Measurements from ENCODE around the gene ILF3. TPM values are rescaled to one million over a fixed set of nuclear protein-coding genes. Genes with fewer than 3 reads are reported as not detected.
"Not testable (repeated sequence)": the region's sequence is repeated elsewhere in the genome, so short reads cannot be mapped to it uniquely, and the experiment has no call there.

Gene ILF3
- polyA plus RNA-seq, 3 donors from 2014 or later, result 33.7 to 107 (median 52.2) TPM

GRCh38 chr19:10646456-10647159 lies 7.5 kb upstream of the ILF3 start:
- Mint-ChIP-seq H3K27me3 (ENCODE audit: low read depth in 3 of 3) (peaks cover 1 to 11% (median 2%) of the 10 kb centered on the region in 3 donors), H3K36me3 (peaks cover 0 to 8% (median 4%) of the 10 kb centered on the region in 3 donors), H3K4me1 (peaks cover 18 to 28% of the 10 kb centered on the region in 2 donors), H3K4me3 (no peak overlapping the region), H3K27ac (peak overlapping the region in 2 of 6 donors; percentile 53 to 60), H3K9me3 (peaks cover 0 to 2% (median 0%) of the 10 kb centered on the region in 6 donors)
- DNase-seq, result no peak

- peak overlapping the region in 4 of 6 donors; percentile 2 to 82 (median 51) for H3K27ac Mint-ChIP-seq
- H3K36me3 Mint-ChIP-seq, result peaks cover 0 to 2% (median 2%) of the 10 kb centered on the region in 3 donors
- H3K4me3 Mint-ChIP-seq, result no peak overlapping the region
Measured at GRCh38 chr19:10648360-10648759, 5.8 kb upstream of the ILF3 start.

GRCh38 chr19:10651851-10652250 lies 2.3 kb upstream of the ILF3 start:
- Mint-ChIP-seq H3K36me3 (no peaks in the 10 kb centered on the region), H3K4me1 (peaks cover 39% of the 10 kb centered on the region in 2 donors)
- DNase-seq, result no peak

More at GRCh38 chr19:10648360-10648759, 5.8 kb upstream of the ILF3 start:
- DNase-seq, result no peak
- Mint-ChIP-seq H3K4me1 (peaks cover 28 to 33% of the 10 kb centered on the region in 2 donors), H3K9me3 (peaks cover 0 to 2% (median 0%) of the 10 kb centered on the region in 6 donors), H3K27me3 (ENCODE audit: low read depth in 3 of 3) (peaks cover 10 to 15% (median 11%) of the 10 kb centered on the region in 3 donors)

GRCh38 chr19:10653482-10653731 lies 739 bp upstream of the ILF3 start:
- H3K4me1 Mint-ChIP-seq, result peaks cover 43 to 44% of the 10 kb centered on the region in 2 donors

More at GRCh38 chr19:10651851-10652250, 2.3 kb upstream of the ILF3 start:
- Mint-ChIP-seq H3K9me3 (no peaks in the 10 kb centered on the region), H3K27ac (peak overlapping the region; percentile 74 to 99 (median 90)), H3K27me3 (ENCODE audit: low read depth in 3 of 3) (peaks cover 27 to 35% (median 30%) of the 10 kb centered on the region in 3 donors), H3K4me3 (peak overlapping the region; percentile 30 to 68 (median 54))

GRCh38 chr19:10654610-10655456 lies 687 bp downstream of the ILF3 start:
- H3K36me3 Mint-ChIP-seq, result peaks cover 0 to 3% (median 0%) of the 10 kb centered on the region in 3 donors
- DNase-seq, result peak in 1 of 3 donors; percentile 17

More at GRCh38 chr19:10653482-10653731, 739 bp upstream of the ILF3 start:
- Mint-ChIP-seq H3K9me3 (no peaks in the 10 kb centered on the region), H3K27ac (peak overlapping the region; percentile 95 to 99 (median 98)), H3K27me3 (ENCODE audit: low read depth in 3 of 3) (peaks cover 25 to 38% (median 30%) of the 10 kb centered on the region in 3 donors), H3K4me3 (peak overlapping the region; percentile 90 to 96 (median 95)), H3K36me3 (peaks cover 0 to 3% (median 0%) of the 10 kb centered on the region in 3 donors)
- no peak for DNase-seq

GRCh38 chr19:10655457-10656312 lies 1.5 kb downstream of the ILF3 start:
- peak overlapping the region; percentile 84 to 96 (median 93) for H3K4me3 Mint-ChIP-seq
- H3K9me3 Mint-ChIP-seq, result no peaks in the 10 kb centered on the region
- peaks cover 25 to 40% (median 30%) of the 10 kb centered on the region in 3 donors for H3K27me3 Mint-ChIP-seq (ENCODE audit: low read depth in 3 of 3)
- H3K36me3 Mint-ChIP-seq, result peaks cover 0 to 3% (median 0%) of the 10 kb centered on the region in 3 donors
- H3K4me1 Mint-ChIP-seq, result peaks cover 52 to 55% of the 10 kb centered on the region in 2 donors
- peak in 1 of 3 donors; percentile 14 for DNase-seq
- peak overlapping the region; percentile 91 to 99 (median 94) for H3K27ac Mint-ChIP-seq

More at GRCh38 chr19:10654610-10655456, 687 bp downstream of the ILF3 start:
- Mint-ChIP-seq H3K4me1 (peaks cover 46 to 48% of the 10 kb centered on the region in 2 donors), H3K9me3 (no peaks in the 10 kb centered on the region), H3K27me3 (ENCODE audit: low read depth in 3 of 3) (peaks cover 25 to 40% (median 30%) of the 10 kb centered on the region in 3 donors), H3K27ac (peak overlapping the region; percentile 91 to 99 (median 96)), H3K4me3 (peak overlapping the region; percentile 84 to 96 (median 95))

- Mint-ChIP-seq H3K27ac (peak overlapping the region in 1 of 6 donors; percentile 3), H3K4me1 (peaks cover 52 to 57% of the 10 kb centered on the region in 2 donors)
Measured at GRCh38 chr19:10660346-10660745, 6.2 kb downstream of the ILF3 start.

GRCh38 chr19:10661946-10662345 lies 7.8 kb downstream of the ILF3 start:
- H3K27me3 Mint-ChIP-seq (ENCODE audit: low read depth in 3 of 3), result peaks cover 0 to 14% (median 5%) of the 10 kb centered on the region in 3 donors
- DNase-seq, result no peak
- H3K4me3 Mint-ChIP-seq, result no peak overlapping the region
- peaks cover 0 to 3% (median 0%) of the 10 kb centered on the region in 3 donors for H3K36me3 Mint-ChIP-seq
- H3K4me1 Mint-ChIP-seq, result peaks cover 45 to 52% of the 10 kb centered on the region in 2 donors
- peak overlapping the region in 2 of 6 donors; percentile 7 to 57 for H3K27ac Mint-ChIP-seq
- H3K9me3 Mint-ChIP-seq, result no peaks in the 10 kb centered on the region

More at GRCh38 chr19:10660346-10660745, 6.2 kb downstream of the ILF3 start:
- peaks cover 0 to 3% (median 0%) of the 10 kb centered on the region in 3 donors for H3K36me3 Mint-ChIP-seq
- H3K27me3 Mint-ChIP-seq (ENCODE audit: low read depth in 3 of 3), result peaks cover 6 to 24% (median 7%) of the 10 kb centered on the region in 3 donors
- H3K9me3 Mint-ChIP-seq, result no peaks in the 10 kb centered on the region
- no peak overlapping the region for H3K4me3 Mint-ChIP-seq
- DNase-seq, result no peak

GRCh38 chr19:10662384-10663251 lies 8.5 kb downstream of the ILF3 start:
- DNase-seq, result no peak
- peaks cover 0 to 12% (median 5%) of the 10 kb centered on the region in 3 donors for H3K27me3 Mint-ChIP-seq (ENCODE audit: low read depth in 3 of 3)
- H3K9me3 Mint-ChIP-seq, result no peaks in the 10 kb centered on the region
- H3K4me3 Mint-ChIP-seq, result no peak overlapping the region
- peaks cover 44 to 53% of the 10 kb centered on the region in 2 donors for H3K4me1 Mint-ChIP-seq
- peak overlapping the region; percentile 4 to 65 (median 44) for H3K27ac Mint-ChIP-seq
- H3K36me3 Mint-ChIP-seq, result no peaks in the 10 kb centered on the region

- not testable (repeated sequence) for H3K9me3 Mint-ChIP-seq, H3K4me3 Mint-ChIP-seq, H3K36me3 Mint-ChIP-seq, DNase-seq
- peak overlapping the region in 1 of 6 donors; percentile 58 for H3K27ac Mint-ChIP-seq
- peaks cover 50 to 58% of the 10 kb centered on the region in 2 donors for H3K4me1 Mint-ChIP-seq
- H3K27me3 Mint-ChIP-seq (ENCODE audit: low read depth in 3 of 3), result peaks cover 0 to 15% (median 5%) of the 10 kb centered on the region in 3 donors
Measured at GRCh38 chr19:10663252-10663563, 9.1 kb downstream of the ILF3 start.

- Mint-ChIP-seq H3K27ac (peak overlapping the region in 3 of 6 donors; percentile 24 to 46 (median 29)), H3K27me3 (ENCODE audit: low read depth in 3 of 3) (peaks cover 0 to 18% (median 7%) of the 10 kb centered on the region in 3 donors), H3K4me1 (peaks cover 47 to 53% of the 10 kb centered on the region in 2 donors), H3K4me3 (no peak overlapping the region), H3K9me3 (no peaks in the 10 kb centered on the region), H3K36me3 (peaks cover 0 to 6% (median 0%) of the 10 kb centered on the region in 3 donors)
- no peak for DNase-seq
Measured at GRCh38 chr19:10667867-10668266, 13.7 kb downstream of the ILF3 start.

- Mint-ChIP-seq H3K4me3 (no peak overlapping the region), H3K27ac (peak overlapping the region in 2 of 6 donors; percentile 55 to 66), H3K27me3 (ENCODE audit: low read depth in 3 of 3) (peaks cover 2 to 21% (median 5%) of the 10 kb centered on the region in 3 donors), H3K9me3 (no peaks in the 10 kb centered on the region), H3K4me1 (peaks cover 38 to 44% of the 10 kb centered on the region in 2 donors), H3K36me3 (peaks cover 0 to 9% (median 3%) of the 10 kb centered on the region in 3 donors)
- no peak for DNase-seq
Measured at GRCh38 chr19:10669246-10669645, 15.1 kb downstream of the ILF3 start.

Data from immature natural killer cell (primary cell).